Muscle layer of duodenum (tissue), 2 donors: ENCODE results near the gene PGM3.
"Not testable (repeated sequence)": the region's sequence is repeated elsewhere in the genome, so short reads cannot be mapped to it uniquely, and the experiment has no call there.

ENCODE experiments used
- H3K27ac ChIP-seq: one replicate; pipeline ENCODE4 v1.7.0; 2013; ENCODE audit warnings: mild to moderate bottlenecking, low read length
- H3K27me3 ChIP-seq: one replicate; pipeline ENCODE4 v1.7.0; 2013; ENCODE audit warnings: low read depth, mild to moderate bottlenecking, control low read depth, low read length
- H3K36me3 ChIP-seq, 2 donors: one replicate each; pipeline ENCODE4 v1.7.0; 2013; ENCODE audit warnings: low read length in 2 of 2, control low read depth in 1 of 2, mild to moderate bottlenecking in 1 of 2; ENCODE audit not compliant: insufficient read depth in 2 of 2, control insufficient read depth in 1 of 2
- H3K4me1 ChIP-seq, 2 donors: one replicate each; pipeline ENCODE4 v1.7.0; 2013; ENCODE audit warnings: low read length in 2 of 2, mild to moderate bottlenecking in 2 of 2, control low read depth in 1 of 2, moderate library complexity in 1 of 2; ENCODE audit not compliant: insufficient read depth in 2 of 2, control insufficient read depth in 1 of 2
- H3K4me3 ChIP-seq, 2 donors: one replicate each; pipeline ENCODE4 v1.7.0; 2013; ENCODE audit warnings: low read length in 2 of 2, low read depth in 1 of 2, mild to moderate bottlenecking in 1 of 2
- H3K9me3 ChIP-seq, 2 donors: one replicate each; pipeline ENCODE4 v1.7.0; 2013; ENCODE audit warnings: low read length in 2 of 2, control low read depth in 1 of 2, mild to moderate bottlenecking in 1 of 2; ENCODE audit not compliant: control insufficient read depth in 1 of 2
- donor health status: healthy.

The PGM3 gene

DNA sequence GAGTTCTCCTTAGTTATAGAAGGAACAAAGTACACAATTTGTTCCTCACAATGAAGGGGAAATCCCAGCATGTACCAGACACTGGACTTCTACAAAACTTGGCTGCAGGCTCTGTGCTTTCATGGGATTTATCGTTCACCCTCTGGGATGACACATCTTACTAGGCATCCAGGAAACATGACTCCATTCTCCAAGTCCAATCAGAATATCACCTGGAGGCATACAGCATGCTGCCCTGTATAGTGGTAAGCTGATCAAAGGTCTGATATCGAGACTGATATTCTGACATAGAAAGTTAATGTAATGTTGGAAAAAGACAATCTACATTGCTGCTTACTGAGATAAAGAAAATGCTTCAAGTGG is 6.8 kb upstream of the PGM3 start:
- H3K9me3 ChIP-seq: no peaks in the 10 kb centered on the region
- no peaks in the 10 kb centered on the region for H3K36me3 ChIP-seq
- H3K27ac ChIP-seq: no peak overlapping the region
- H3K27me3 ChIP-seq: no peaks in the 10 kb centered on the region
- H3K4me1 ChIP-seq: peaks cover 0 to 2% of the 10 kb centered on the region in 2 donors
- no peak overlapping the region for H3K4me3 ChIP-seq

DNA sequence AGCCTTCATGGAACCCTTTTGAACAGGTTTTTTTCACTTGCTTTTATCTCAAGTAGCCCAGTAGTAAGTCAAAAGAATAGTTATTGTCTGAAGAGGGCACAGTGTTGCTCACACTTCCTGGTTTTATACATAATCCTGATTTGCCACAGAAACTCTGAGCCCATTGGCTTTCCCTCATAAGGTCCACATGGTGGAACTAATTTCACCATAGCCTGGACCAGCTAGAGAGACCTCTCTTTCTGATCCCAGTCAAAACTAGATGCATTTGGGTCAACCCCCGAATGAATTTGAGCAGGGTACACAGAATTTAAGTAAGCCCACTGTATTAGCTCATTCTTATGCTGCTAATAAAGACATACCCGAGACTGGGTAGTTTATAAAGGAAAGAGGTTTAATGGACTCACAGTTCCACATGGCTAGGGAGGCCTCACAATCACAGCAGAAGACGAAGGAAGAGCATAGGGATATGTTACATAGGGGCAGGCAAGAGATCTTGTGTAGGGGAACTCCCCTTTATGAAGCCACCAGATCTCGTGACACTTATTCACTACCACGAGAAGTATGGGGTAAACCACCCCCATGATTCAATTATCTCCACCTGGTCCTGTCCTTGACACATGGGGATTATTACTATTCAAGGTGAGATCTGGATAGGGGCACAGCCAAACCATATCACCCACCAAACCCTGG is 6.3 kb upstream of the PGM3 start:
- H3K27ac ChIP-seq: no peak overlapping the region
- H3K27me3 ChIP-seq: no peaks in the 10 kb centered on the region

DNA sequence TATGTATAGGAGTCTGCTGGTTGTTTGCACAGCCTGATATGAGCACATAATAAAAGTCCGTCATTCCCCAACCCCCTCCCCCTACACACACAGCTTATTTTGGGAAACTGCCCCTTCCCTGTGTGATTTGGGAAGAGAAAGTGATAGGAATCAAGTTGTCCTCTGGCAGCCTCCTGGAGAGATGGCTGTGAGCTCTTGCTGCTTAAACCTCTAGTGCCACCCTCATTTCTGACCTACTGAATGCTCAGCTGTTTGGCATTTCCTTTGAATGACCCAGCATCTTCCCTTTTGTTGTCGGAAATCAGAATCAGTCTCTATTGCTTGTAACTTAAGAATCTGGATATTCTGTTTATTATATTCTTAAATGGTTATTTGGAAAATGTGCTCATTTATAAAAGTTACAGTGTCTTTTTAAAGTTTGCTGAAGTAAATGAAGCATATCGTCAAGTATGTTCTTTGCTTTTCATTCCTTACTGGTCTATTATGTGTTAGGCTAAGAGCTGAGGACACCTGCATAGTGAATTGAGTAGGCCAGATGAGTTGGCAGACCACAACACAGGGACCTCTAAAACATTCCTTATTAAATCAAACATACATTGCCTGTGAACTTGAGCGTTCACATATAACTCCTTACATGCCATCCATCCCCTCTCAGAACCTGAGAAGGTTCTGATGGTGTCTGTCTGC is 5.6 kb upstream of the PGM3 start:
- H3K4me3 ChIP-seq: no peak overlapping the region

More for the DNA sequence above, 6.3 kb upstream of the PGM3 start:
- Histone ChIP-seq H3K36me3 (no peaks in the 10 kb centered on the region), H3K4me3 (no peak overlapping the region), H3K4me1 (peaks cover 3 to 7% of the 10 kb centered on the region in 2 donors), H3K9me3 (no peaks in the 10 kb centered on the region)

DNA sequence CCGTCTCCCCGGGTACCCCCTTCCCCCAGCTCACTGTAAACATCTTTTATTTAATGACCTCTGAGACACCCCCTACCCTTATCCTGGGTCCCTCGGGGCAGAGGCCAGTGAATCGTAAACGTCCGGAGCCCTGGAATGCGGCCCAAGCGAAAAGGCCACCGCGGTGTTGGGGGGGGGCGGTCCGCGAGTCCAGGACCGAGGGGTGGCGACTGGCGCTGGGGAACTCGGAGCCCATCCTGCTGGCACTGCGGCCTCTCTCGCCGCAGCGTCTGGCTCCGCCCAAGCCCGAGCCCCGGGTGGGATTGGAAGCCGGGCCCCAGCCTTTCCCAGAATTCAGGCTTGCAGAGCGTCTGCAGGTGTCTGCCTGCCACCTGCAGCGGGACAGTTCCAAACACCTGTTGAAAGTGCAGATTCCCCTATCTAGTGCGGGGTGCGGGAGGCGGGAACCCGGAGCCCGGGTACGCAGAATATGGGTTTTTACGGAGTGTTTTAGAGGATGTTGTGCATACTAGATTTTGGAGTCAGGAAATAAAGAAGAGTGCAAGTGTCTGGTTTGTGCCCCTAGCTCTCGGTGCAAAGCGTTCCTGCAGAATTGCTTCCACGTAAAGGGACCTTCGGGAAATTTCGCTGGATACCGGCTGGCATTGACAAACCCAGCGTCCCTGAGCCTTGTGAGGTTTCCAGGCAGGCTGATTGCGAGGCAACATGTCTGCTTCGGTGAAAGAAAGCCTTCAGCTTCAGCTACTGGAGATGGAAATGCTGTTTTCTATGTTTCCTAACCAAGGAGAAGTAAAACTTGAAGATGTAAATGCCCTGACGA is 892 bp upstream of the PGM3 start:
- peak overlapping the region; percentile 77 to 96 for H3K4me3 ChIP-seq
- H3K9me3 ChIP-seq: no peaks in the 10 kb centered on the region
- H3K36me3 ChIP-seq: peaks cover 0 to 5% of the 10 kb centered on the region in 2 donors
- H3K27ac ChIP-seq: peak overlapping the region; percentile 64
- H3K4me1 ChIP-seq: peaks cover 8 to 18% of the 10 kb centered on the region in 2 donors
- H3K27me3 ChIP-seq: no peaks in the 10 kb centered on the region

More for the DNA sequence above, 5.6 kb upstream of the PGM3 start:
- no peak overlapping the region for H3K27ac ChIP-seq
- H3K9me3 ChIP-seq: no peaks in the 10 kb centered on the region
- no peaks in the 10 kb centered on the region for H3K27me3 ChIP-seq
- H3K4me1 ChIP-seq: peaks cover 5 to 8% of the 10 kb centered on the region in 2 donors
- no peaks in the 10 kb centered on the region for H3K36me3 ChIP-seq

DNA sequence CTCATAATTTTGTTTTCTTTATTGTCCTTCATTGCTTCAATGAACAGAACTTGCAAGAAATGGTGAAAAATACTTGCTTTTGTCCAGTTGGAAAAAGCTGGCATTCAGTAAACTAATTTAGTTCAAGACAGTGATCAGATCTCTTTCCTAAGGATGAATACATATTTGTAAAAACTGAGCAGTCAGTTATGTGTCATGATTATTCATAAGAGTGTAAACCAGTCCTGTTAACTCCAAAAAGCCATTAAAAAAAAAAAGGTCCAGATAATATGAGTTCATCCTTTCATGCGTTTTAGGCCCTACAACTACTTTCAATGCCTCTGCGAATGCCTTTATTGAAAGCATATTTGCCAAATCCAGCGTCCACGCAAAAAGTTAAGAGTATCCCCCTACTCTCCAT is 609 bp downstream of the PGM3 start:
- Histone ChIP-seq H3K27ac (peak overlapping the region; percentile 64), H3K9me3 (no peaks in the 10 kb centered on the region)

DNA sequence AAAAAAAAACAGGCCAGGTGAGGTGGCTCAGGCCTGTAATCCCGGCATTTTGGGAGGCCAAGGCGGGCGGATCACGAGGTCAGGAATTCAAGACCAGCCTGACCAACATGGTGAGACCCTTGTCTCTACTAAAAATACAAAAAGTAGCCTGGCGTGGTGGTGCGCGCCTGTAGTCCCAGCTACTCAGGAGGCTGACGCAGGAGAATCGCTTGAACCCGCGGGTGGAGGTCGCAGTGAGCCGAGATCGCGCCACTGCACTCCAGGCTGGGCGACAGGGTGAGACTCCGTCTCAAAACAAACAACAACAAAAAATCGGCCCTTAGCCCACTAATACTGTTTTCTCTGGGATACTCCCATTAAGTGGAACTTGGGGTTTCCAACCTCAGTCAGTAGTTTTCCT is 1.1 kb downstream of the PGM3 start:
- H3K4me1 ChIP-seq: peaks cover 8 to 18% of the 10 kb centered on the region in 2 donors
- H3K4me3 ChIP-seq: peak overlapping the region; percentile 77 to 96
- not testable (repeated sequence) for H3K36me3 ChIP-seq, H3K27me3 ChIP-seq, H3K9me3 ChIP-seq, H3K27ac ChIP-seq

More for the DNA sequence above, 609 bp downstream of the PGM3 start:
- peak overlapping the region; percentile 77 to 96 for H3K4me3 ChIP-seq
- H3K36me3 ChIP-seq: peaks cover 5 to 9% of the 10 kb centered on the region in 2 donors
- H3K27me3 ChIP-seq: no peaks in the 10 kb centered on the region
- peaks cover 8 to 18% of the 10 kb centered on the region in 2 donors for H3K4me1 ChIP-seq

DNA sequence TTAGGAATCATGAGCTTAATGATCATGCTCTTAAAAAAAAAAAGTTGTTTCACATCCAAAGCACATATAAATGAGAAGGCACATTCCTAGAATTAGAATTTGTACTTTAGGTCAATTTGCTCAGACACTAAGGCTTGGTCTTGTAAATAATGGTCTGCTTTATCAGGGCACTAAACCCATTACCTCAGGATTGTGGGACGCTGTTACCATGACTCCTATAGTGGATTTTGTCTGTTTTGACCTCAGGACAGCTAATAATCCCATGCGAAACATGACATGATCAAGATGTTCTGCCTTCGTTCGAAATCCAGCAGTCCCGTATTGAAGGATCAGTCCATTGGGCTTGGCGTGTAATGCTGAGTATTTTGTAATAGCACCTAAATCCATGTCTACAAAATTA is 2.4 kb downstream of the PGM3 start:
- Histone ChIP-seq H3K4me1 (peaks cover 8 to 18% of the 10 kb centered on the region in 2 donors), H3K9me3 (no peaks in the 10 kb centered on the region), H3K27me3 (no peaks in the 10 kb centered on the region), H3K27ac (no peak overlapping the region), H3K4me3 (no peak overlapping the region), H3K36me3 (peaks cover 13 to 16% of the 10 kb centered on the region in 2 donors)

DNA sequence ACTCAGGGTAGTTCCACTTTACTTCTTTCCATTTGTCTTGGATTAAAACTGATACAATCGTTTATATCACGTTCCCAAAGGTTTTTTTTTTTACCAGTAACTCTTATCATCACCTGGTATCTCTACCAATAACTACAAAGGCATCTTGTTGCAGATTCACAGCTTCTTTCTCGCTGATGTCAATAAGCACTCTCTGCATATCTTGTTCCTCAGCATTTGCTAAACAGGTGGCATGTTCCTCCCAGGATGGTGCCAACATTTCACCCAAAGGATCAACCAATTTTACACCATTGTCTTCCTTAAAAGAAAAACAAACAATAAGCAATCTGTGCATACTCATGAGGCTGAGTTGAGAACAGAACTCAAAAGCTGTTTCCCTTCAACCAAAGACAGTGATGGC is 4.6 kb downstream of the PGM3 start:
- Histone ChIP-seq H3K4me3 (no peak overlapping the region), H3K9me3 (no peaks in the 10 kb centered on the region), H3K27me3 (no peaks in the 10 kb centered on the region), H3K36me3 (peaks cover 22 to 31% of the 10 kb centered on the region in 2 donors), H3K4me1 (peaks cover 0 to 13% of the 10 kb centered on the region in 2 donors), H3K27ac (no peak overlapping the region)

DNA sequence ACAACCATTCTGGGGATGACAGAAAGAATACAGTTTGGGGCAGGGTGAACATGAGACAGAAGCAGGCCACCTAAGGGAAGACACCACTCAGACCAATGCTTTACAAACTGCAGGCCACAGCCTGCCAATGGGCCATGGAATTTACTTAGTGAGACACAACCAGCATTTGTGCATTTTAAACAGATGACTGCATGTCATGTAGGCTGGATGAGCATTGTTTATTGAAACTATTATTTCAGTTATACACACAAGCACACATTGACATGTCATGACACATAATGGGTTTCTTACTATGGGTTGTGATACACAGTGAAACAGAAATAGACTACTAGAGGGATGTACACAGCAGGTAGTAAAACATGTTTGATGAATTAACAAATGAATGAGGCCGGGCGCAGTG is 8.0 kb downstream of the PGM3 start:
- no peaks in the 10 kb centered on the region for H3K27me3 ChIP-seq
- H3K27ac ChIP-seq: no peak overlapping the region
- H3K4me1 ChIP-seq: no peaks in the 10 kb centered on the region
- H3K9me3 ChIP-seq: no peaks in the 10 kb centered on the region
- peaks cover 46 to 50% of the 10 kb centered on the region in 2 donors for H3K36me3 ChIP-seq
- no peak overlapping the region for H3K4me3 ChIP-seq

DNA sequence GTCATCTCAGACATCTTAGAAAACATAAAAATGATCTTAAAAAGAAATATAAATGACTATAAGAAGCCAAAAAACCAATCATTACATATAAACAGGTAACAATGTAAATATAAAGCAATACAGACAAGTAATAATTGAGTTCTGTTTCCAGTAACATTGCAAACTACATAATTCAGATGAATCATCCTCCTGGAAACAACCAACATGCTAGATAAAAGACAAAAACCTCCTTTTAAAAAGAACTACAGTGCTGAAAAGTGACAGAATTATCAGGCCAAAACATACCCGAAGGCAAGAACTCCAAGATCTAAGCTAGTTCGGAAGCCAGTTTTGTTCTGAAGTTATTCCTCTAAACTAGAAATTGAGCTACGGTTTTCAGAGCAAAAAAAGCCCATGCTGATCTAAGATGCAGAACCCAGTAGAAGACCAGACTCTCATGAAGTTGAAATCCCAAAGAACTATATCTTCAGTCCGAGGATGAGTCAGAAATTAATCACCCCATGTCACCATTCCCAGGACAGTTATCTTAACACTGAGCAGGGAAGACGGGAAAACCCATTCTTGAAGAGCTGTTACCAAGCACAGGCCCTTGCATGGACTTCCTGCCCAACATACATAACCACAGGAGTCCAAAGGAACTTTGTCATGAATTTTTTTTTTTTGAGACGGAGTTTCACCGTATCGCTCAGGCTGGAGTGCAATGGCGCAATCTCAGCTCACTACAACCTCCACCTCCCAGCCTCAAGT is 9.8 kb downstream of the PGM3 start:
- H3K4me3 ChIP-seq: no peak overlapping the region
- no peaks in the 10 kb centered on the region for H3K4me1 ChIP-seq
- H3K36me3 ChIP-seq: peaks cover 45 to 53% of the 10 kb centered on the region in 2 donors
- H3K27me3 ChIP-seq: no peaks in the 10 kb centered on the region
- H3K9me3 ChIP-seq: no peaks in the 10 kb centered on the region
- no peak overlapping the region for H3K27ac ChIP-seq

DNA sequence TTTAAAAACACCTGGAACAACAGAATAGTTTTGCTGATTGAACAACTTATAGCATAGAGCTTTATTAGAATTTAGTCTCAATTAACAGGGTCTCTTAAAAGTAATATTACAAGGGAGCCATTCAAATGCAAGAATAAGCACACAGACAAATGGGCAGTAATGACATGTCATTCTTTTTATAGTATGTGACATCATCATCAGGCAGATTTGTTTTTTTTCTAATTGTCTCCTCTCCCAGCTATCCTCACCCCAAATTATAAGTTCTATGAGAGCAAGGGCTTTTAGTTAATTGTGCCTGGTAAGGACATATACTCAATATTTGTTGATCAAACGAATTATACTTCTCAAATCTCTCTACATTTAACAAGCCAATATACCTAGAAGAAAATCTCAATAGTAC is 11.0 kb downstream of the PGM3 start:
- H3K27ac ChIP-seq: no peak overlapping the region
- no peaks in the 10 kb centered on the region for H3K9me3 ChIP-seq
- peaks cover 44 to 57% of the 10 kb centered on the region in 2 donors for H3K36me3 ChIP-seq
- H3K27me3 ChIP-seq: no peaks in the 10 kb centered on the region
- H3K4me1 ChIP-seq: no peaks in the 10 kb centered on the region
- H3K4me3 ChIP-seq: no peak overlapping the region
